Myometrial cell (primary cell): Measurements from ENCODE around the gene ZNF805. TPM values are rescaled to one million over a fixed set of nuclear protein-coding genes. Genes with fewer than 3 reads are reported as not detected.

Experiments used
- total RNA-seq: library from RNA; depleted of rRNA; stranded (reverse); fragments of >200 nt; gene quantifications from 2 replicates; pipeline ENCODE4 v1.2.3, GENCODE V29; 2015

Gene ZNF805
- total RNA-seq, result 4.3 and 5.7 TPM in 2 replicates

GRCh38 chr19:57240311-57241090 is at the start of gene ZNF805:
Gene ZNF805, plus strand, starts transcription at chr19:57240632. Its CDS starts 260 bp downstream, at chr19:57240892.

GRCh38 chr19:57191141-57192076 is 49.0 kb upstream of the ZNF805 start, which contains the start of gene ZNF264:
Gene ZNF264, plus strand, starts transcription at chr19:57191500. Its CDS starts 414 bp downstream, at chr19:57191914.

GRCh38 chr19:57280165-57280961 is 39.9 kb downstream of the ZNF805 start, which contains the start of gene ZNF460:
Gene ZNF460, plus strand, starts transcription at chr19:57280485. Its CDS starts 322 bp downstream, at chr19:57280807.

Other genes starting within 250 kb of the ZNF805 start
- gene USP29, start 120.6 kb upstream of the ZNF805 start, total RNA-seq, result not detected in 2 replicates
- not detected in 2 replicates for gene ZIM3, start 95.4 kb upstream of the ZNF805 start, total RNA-seq
- gene DUXA, start 73.1 kb upstream of the ZNF805 start, total RNA-seq, result not detected in 2 replicates
- gene ZNF264, start 49.1 kb upstream of the ZNF805 start, total RNA-seq, result 10.7 and 12.1 TPM in 2 replicates
- gene AURKC, start 9.6 kb upstream of the ZNF805 start, total RNA-seq, result 0.18 and 0.58 TPM in 2 replicates
- gene ZNF460, start 39.9 kb downstream of the ZNF805 start, total RNA-seq, result 10.5 and 16.4 TPM in 2 replicates
- gene ZNF543, start 79.8 kb downstream of the ZNF805 start, total RNA-seq, result 2.0 and 2.7 TPM in 2 replicates
- gene ZNF304, start 110.6 kb downstream of the ZNF805 start, total RNA-seq, result 2.3 and 3.2 TPM in 2 replicates
- gene TRAPPC2B, start 122.9 kb downstream of the ZNF805 start, total RNA-seq, result 23.2 and 34.6 TPM in 2 replicates
- 2.1 and 2.6 TPM in 2 replicates for gene ZNF547, start 122.9 kb downstream of the ZNF805 start, total RNA-seq
- gene ZNF548, start 149.2 kb downstream of the ZNF805 start, total RNA-seq, result 5.8 and 10.3 TPM in 2 replicates
- gene ZNF17, start 170.5 kb downstream of the ZNF805 start, total RNA-seq, result 0.86 and 5.8 TPM in 2 replicates
- 1.4 and 2.9 TPM in 2 replicates for gene ZNF749, start 194.7 kb downstream of the ZNF805 start, total RNA-seq
- gene VN1R1, start 216.5 kb downstream of the ZNF805 start, total RNA-seq, result not detected in 2 replicates
- 4.4 and 4.9 TPM in 2 replicates for gene ZNF772, start 236.9 kb downstream of the ZNF805 start, total RNA-seq
- 4.6 and 6.7 TPM in 2 replicates for gene ZNF419, start 247.1 kb downstream of the ZNF805 start, total RNA-seq